GM12878 (cell line): ENCODE measurements around the gene ATG4A. TPM values are rescaled to one million over a fixed set of nuclear protein-coding genes. Genes with fewer than 3 reads are reported as not detected.

ENCODE experiments used
- polyA plus RNA-seq, 11 experiments: library from polyadenylated mRNA; depleted of rRNA in 4 of 11; unstranded in 6 of 11; stranded (reverse) in 5 of 11; fragments of >200 nt; fragmentation: Nextera tagmentation in 4 of 11; fragmentation: Illumina TruSeq in 1 of 11; extraction: Ambion mirVana in 4 of 11; extraction: Trizol in 1 of 11; gene quantifications; 1 replicate in 1 of 11; 2 replicates in 10 of 11; pipeline versions ENCODE4 v1.2.1 to v1.2.3, GENCODE V29; 2011 to 2016; ENCODE audit warnings: inconsistent platforms in 2 of 11, missing spikeins in 2 of 11, low read depth in 1 of 11
- total RNA-seq, 4 experiments: library from RNA; depleted of rRNA in 3 of 4; stranded (reverse); fragments of >200 nt in 3 of 4; fragmentation: Illumina TruSeq in 1 of 4; extraction: Trizol in 1 of 4; gene quantifications; 2 replicates each; pipeline versions ENCODE4 v1.2.1 to v1.2.3, GENCODE V29; 2013 to 2021

Gene ATG4A
- total and polyA plus RNA-seq, 10 of the 15 experiments (the other 5 are each of a cell fraction or from before 2014, with no cell fraction given): 9.1 to 22.0 (median 15.5) TPM

Other genes starting within 250 kb of the ATG4A start
- gene TEX13B, start 109.4 kb upstream of the ATG4A start, total RNA-seq (2014; rRNA removed): not detected in 2 replicates
- gene TEX13B, start 109.4 kb upstream of the ATG4A start, total RNA-seq (2014; rRNA removed; fragmentation: Illumina TruSeq; extraction: Trizol): not detected in 2 replicates
- gene TEX13B, start 109.4 kb upstream of the ATG4A start, total RNA-seq (2021): not detected in 2 replicates
- not detected in 2 replicates for gene TEX13B, start 109.4 kb upstream of the ATG4A start, polyA plus RNA-seq (2011; rRNA removed)
- gene TEX13B, start 109.4 kb upstream of the ATG4A start, polyA plus RNA-seq (2014; fragmentation: Illumina TruSeq; extraction: Trizol): not detected in 2 replicates
- gene TEX13B, start 109.4 kb upstream of the ATG4A start, polyA plus RNA-seq (2014; fragmentation: Nextera tagmentation; extraction: Ambion mirVana): not detected
- gene TEX13B, start 109.4 kb upstream of the ATG4A start, polyA plus RNA-seq (2014; rRNA removed): not detected in 2 replicates
- not detected for gene TEX13B, start 109.4 kb upstream of the ATG4A start, polyA plus RNA-seq (2016; fragmentation: Nextera tagmentation; extraction: Ambion mirVana)
- gene VSIG1, start 46.7 kb upstream of the ATG4A start, total RNA-seq (2014; rRNA removed): not detected in 2 replicates
- gene VSIG1, start 46.7 kb upstream of the ATG4A start, total RNA-seq (2014; rRNA removed; fragmentation: Illumina TruSeq; extraction: Trizol): 0.05 TPM in 1 of 2 replicates, not detected in the other
- gene VSIG1, start 46.7 kb upstream of the ATG4A start, total RNA-seq (2021): not detected in 2 replicates
- gene VSIG1, start 46.7 kb upstream of the ATG4A start, polyA plus RNA-seq (2011; rRNA removed): 0.03 and 0.04 TPM in 2 replicates
- 0.06 TPM in 1 of 2 replicates, not detected in the other for gene VSIG1, start 46.7 kb upstream of the ATG4A start, polyA plus RNA-seq (2014; fragmentation: Illumina TruSeq; extraction: Trizol)
- not detected for gene VSIG1, start 46.7 kb upstream of the ATG4A start, polyA plus RNA-seq (2014; fragmentation: Nextera tagmentation; extraction: Ambion mirVana)
- gene VSIG1, start 46.7 kb upstream of the ATG4A start, polyA plus RNA-seq (2014; rRNA removed): 0.08 TPM in 1 of 2 replicates, not detected in the other
- not detected for gene VSIG1, start 46.7 kb upstream of the ATG4A start, polyA plus RNA-seq (2016; fragmentation: Nextera tagmentation; extraction: Ambion mirVana)
- 50.3 and 60.4 TPM in 2 replicates for gene PSMD10, start 236 bp upstream of the ATG4A start, total RNA-seq (2014; rRNA removed)
- 49.0 and 50.5 TPM in 2 replicates for gene PSMD10, start 236 bp upstream of the ATG4A start, total RNA-seq (2014; rRNA removed; fragmentation: Illumina TruSeq; extraction: Trizol)
- 46.9 and 47.4 TPM in 2 replicates for gene PSMD10, start 236 bp upstream of the ATG4A start, total RNA-seq (2021)
- gene PSMD10, start 236 bp upstream of the ATG4A start, polyA plus RNA-seq (2011; rRNA removed): 113 and 162 TPM in 2 replicates
- 62.7 and 76.9 TPM in 2 replicates for gene PSMD10, start 236 bp upstream of the ATG4A start, polyA plus RNA-seq (2014; fragmentation: Illumina TruSeq; extraction: Trizol)
- gene PSMD10, start 236 bp upstream of the ATG4A start, polyA plus RNA-seq (2014; fragmentation: Nextera tagmentation; extraction: Ambion mirVana): 100 to 1,000 TPM in 1 of 2 experiments, 10 to 100 TPM in 1; 95.4 to 152 TPM
- gene PSMD10, start 236 bp upstream of the ATG4A start, polyA plus RNA-seq (2014; rRNA removed): 37.2 and 47.2 TPM in 2 replicates
- gene PSMD10, start 236 bp upstream of the ATG4A start, polyA plus RNA-seq (2016; fragmentation: Nextera tagmentation; extraction: Ambion mirVana): 100 to 1,000 TPM in 1 of 2 experiments, 10 to 100 TPM in 1; 88.0 to 101 TPM